Activated T-cell treated with anti-CD3 and anti-CD28 coated beads for 48 hours (primary cell): ENCODE measurements around the gene EFCAB11.
A peak's percentile ranks its signal among the peaks of the same experiment; 100 is the strongest.

Experiments used
- DNase-seq: peaks from one replicate; pipeline ENCODE4 v3.0.0-alpha.2; 2020; ENCODE audit warnings: low read depth

The EFCAB11 gene

DNA sequence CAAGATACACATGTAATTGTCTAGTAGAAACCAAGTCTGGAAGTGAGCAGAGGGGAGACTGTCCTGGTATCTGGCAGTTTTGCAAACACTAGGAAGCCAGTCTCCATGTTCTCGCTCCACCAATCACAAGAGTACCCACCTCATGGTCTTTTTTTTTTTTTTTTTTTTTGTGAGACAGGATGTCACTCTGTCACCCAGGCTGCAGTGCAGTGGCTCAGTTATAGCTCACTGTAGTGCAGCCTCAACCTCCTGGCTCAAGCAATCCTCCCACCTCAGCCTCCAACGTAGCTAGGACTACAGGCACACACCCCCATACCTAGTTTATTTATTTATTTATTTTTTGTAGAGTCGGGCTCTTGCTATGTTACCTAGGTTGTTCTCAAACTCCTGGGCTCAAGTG, 189.2 kb downstream of the EFCAB11 start:
- DNase-seq = no peak

DNA sequence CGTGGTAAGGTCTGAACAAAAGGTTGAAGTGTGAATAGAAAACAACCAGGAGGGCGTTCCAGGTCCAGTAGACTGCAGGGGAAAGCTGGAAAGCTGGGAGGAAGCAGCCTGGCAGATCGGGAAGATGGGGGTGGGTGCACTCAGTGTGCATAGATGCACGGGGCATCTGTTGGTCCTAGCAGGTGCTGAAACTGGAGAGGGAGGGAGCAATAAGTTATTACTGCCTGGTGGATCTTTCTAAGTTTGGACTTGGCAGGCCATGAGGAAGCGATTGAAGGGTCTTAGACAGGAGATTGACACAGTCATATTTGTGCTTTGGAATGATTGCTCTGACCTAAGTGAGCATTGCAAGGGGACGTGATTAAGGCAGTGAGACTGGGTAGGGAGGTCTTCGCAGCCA, 194.4 kb downstream of the EFCAB11 start:
- no peak for DNase-seq

GRCh38 chr14:89757313-89757939, 197.1 kb downstream of the EFCAB11 start:
- DNase-seq = no peak

DNA sequence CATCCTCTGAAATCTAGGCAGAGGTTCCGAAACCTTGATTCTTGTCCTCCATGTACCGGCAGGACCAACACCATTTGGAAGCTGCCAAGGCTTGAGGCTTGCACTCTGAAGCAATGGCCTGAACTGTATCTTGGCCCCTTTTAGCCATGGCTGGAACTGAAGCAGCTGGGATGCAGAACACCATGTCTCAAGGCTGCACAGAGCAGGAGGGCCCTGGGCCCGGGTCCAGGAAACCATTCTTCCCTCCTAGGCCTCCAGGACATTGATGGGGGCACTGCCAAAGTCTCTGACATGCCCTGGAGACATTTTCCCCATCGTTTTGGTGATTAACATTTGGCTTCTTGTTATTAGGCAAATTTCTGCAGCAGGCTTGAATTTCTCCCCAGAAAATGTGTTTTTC, 198.7 kb downstream of the EFCAB11 start:
- DNase-seq = no peak

- DNase-seq = no peak
Measured at GRCh38 chr14:89753828-89754412, 200.6 kb downstream of the EFCAB11 start.

DNA sequence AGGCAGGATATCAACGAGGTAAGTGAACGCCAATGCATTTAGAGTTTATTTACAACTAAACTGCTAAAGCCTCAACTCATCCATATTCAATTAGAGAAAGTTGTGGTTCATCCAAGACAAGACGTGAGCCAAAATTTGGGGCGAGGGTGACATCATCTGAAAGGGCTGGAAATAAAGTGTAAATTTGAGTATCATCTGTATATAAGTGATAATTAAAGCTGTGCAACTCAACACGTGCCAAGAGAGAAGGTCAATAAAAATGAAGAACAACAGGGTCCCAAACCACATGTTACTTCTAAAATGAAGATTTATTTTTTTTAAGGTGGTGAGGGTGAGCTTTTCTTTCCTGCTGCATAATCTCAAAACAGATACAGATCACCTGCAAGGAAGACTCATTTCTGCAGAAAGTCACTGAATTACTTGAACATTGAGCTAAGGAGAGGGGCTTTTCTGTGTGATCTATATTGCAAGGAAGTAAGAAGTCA, 203.6 kb downstream of the EFCAB11 start:
- peak; percentile 46 for DNase-seq

DNA sequence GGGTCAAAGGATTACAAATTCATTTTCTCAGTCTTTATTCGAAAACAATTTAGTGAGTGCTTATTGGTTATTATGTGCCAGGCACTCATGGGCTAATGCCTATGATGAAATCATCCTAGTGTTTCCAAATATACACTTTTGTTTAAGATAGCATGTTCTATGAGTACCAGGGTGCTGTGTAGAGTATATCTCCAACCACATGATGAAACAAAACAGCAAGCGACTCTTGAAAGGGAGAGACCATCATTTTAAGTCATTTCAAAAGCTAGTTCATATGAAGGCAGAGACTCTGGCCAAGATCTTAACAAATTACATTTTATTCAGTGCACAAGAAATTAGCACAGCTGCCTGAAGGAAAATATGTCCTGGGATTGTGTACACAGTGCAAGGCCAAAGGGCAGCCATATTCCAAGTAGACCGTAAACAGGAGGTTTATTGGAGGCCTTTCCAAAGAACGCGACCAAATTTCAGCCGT, 204.2 kb downstream of the EFCAB11 start:
- no peak for DNase-seq

DNA sequence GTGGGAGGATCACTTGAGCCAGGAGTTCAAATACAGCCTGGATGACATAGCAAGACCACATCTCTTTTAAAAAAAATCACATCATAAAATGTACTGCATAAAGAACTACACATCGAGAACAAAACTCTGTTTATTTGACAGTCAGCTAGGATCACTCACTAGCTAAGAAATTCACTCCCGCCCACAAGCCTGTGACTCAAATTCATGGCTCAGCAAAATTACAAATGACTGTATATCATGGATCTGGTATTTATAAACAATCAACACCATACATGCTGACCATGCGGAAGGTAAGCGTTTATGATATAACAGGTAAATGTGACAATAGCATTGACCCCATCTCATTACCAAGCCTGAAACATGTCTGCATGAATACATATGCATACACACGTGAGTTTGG, 206.5 kb downstream of the EFCAB11 start:
- no peak for DNase-seq

- DNase-seq = no peak
Measured at GRCh38 chr14:89747126-89747525, 207.4 kb downstream of the EFCAB11 start.

- DNase-seq = no peak
Measured at GRCh38 chr14:89746654-89747053, 207.9 kb downstream of the EFCAB11 start.

GRCh38 chr14:89746135-89746534, 208.4 kb downstream of the EFCAB11 start:
- no peak for DNase-seq
